ENCODE measurements around the gene LPXN.

GRCh38 chr11:58622344-58622743 lies 46.7 kb upstream of the LPXN start, which contains the start of gene CNTF:
- TF ChIP-seq CTCF (conservative IDR thresholded peaks at IDR 0.05; ENCODE audit: low read length) (no peak), EZH2phosphoT487 (IDR thresholded peaks at IDR 0.05; ENCODE audit: borderline replicate concordance) (no peak)
